Panc1 (cell line): ENCODE results near the gene TRIM8. TPM values are rescaled to one million over a fixed set of nuclear protein-coding genes. Genes with fewer than 3 reads are reported as not detected.

Experiments used
- ATAC-seq: fragments of 200-7000 bp; cut with Tn5 transposase; 2 replicates; pipeline ENCODE4 v1.9.1; 2020; ENCODE audit warnings: mild to moderate bottlenecking, moderate library complexity
- BruUV-seq: library from RNA; stranded (reverse); fragments of 400-500 nt; replicated peaks from 2 replicates; lab custom pipeline; 2021; lab: Mats Ljungman, UMichigan
- CTCF ChIA-PET: fragments of 300-600 bp; sonication (Branson Sonifier 250); formaldehyde crosslinking; loops from one replicate; lab custom pipeline; 2022; ENCODE audit warnings: antibody characterized with exemption; lab: Charles Lee
- POLR2A ChIA-PET: fragments of 300-600 bp; sonication (Branson Sonifier 250); formaldehyde crosslinking; loops from one replicate; lab custom pipeline; 2022; ENCODE audit warnings: antibody characterized with exemption; lab: Charles Lee
- DNase-seq: peaks from one replicate; pipeline ENCODE4 v3.0.0-alpha.2; 2010; ENCODE audit warnings: low read depth, low spot score
- H3K27ac ChIP-seq: 2 replicates; pipeline ENCODE4 v1.5.1; 2011; ENCODE audit warnings: mild to moderate bottlenecking, low read length, inconsistent platforms
- H3K27me3 ChIP-seq: fragments of 200-500 bp; sonication (Bioruptor generic); 2 replicates; pipeline ENCODE4 v1.6.0; 2014; ENCODE audit warnings: low read length, inconsistent platforms; ENCODE audit not compliant: control insufficient read depth, insufficient read depth
- H3K36me3 ChIP-seq: fragments of 200-500 bp; sonication (Bioruptor generic); 2 replicates; pipeline ENCODE4 v1.5.1; 2014; ENCODE audit warnings: inconsistent platforms, mild to moderate bottlenecking, low read length, moderate library complexity; ENCODE audit not compliant: control insufficient read depth, insufficient read depth
- H3K4me1 ChIP-seq: 2 replicates; pipeline ENCODE4 v1.5.1; 2011; ENCODE audit warnings: inconsistent platforms, mild to moderate bottlenecking, low read length, moderate library complexity; ENCODE audit not compliant: control insufficient read depth, insufficient read depth
- H3K4me3 ChIP-seq, 2 experiments: 2 replicates each; pipeline ENCODE4 v1.5.1; 2011 to 2012; ENCODE audit warnings: low read depth in 2 of 2, low read length in 2 of 2, mild to moderate bottlenecking in 2 of 2, inconsistent platforms in 1 of 2, moderate library complexity in 1 of 2
- H3K9me3 ChIP-seq: fragments of 200-500 bp; sonication (Bioruptor generic); 2 replicates; pipeline ENCODE4 v1.5.1; 2014; ENCODE audit warnings: low read depth, mild to moderate bottlenecking, inconsistent platforms, low read length, moderate library complexity; ENCODE audit not compliant: control insufficient read depth, insufficient read depth
- POLR2AphosphoS5 ChIP-seq: IDR thresholded peaks from 2 replicates; pipeline ENCODE4 v1.6.1; 2012; ENCODE audit warnings: mild to moderate bottlenecking, low read depth, low read length, moderate library complexity
- SIN3A ChIP-seq: IDR thresholded peaks from 2 replicates; pipeline ENCODE4 v1.6.1; 2012; ENCODE audit warnings: low read depth, mild to moderate bottlenecking, low read length, moderate library complexity, borderline replicate concordance; ENCODE audit not compliant: insufficient read depth
- TCF7L2 ChIP-seq: IDR thresholded peaks from 2 replicates; pipeline ENCODE4 v1.6.1; 2011; ENCODE audit warnings: mild to moderate bottlenecking, low read depth, low read length, inconsistent platforms
- in situ Hi-C: cut with HindIII; loops from 2 replicates; pipeline ENCODE4 v1.10.0; 2016; ENCODE audit warnings: low sequenced_read_pairs, low pct_unique_long_range_greater_than_20kb
- intact Hi-C: fragments of 100-400 bp; cut with micrococcal nuclease; formaldehyde crosslinking; loops from one replicate; pipeline ENCODE4 v1.10.0; 2022; ENCODE audit not compliant: unreplicated experiment
- total RNA-seq: library from RNA; stranded (reverse); gene quantifications from one replicate; pipeline ENCODE4 v1.2.1, GENCODE V29; 2021; ENCODE audit not compliant: unreplicated experiment
- TF ChIP-seq, protein P1 (sequence below), 2 experiments: IDR thresholded peaks; 2 replicates each; pipeline ENCODE4 v1.6.1; 2011 to 2012; ENCODE audit warnings: low read depth in 2 of 2, control low read depth in 1 of 2, low read length in 1 of 2, mild to moderate bottlenecking in 1 of 2, moderate library complexity in 1 of 2; ENCODE audit not compliant: insufficient read depth in 1 of 2
- TF ChIP-seq, protein P2 (sequence below): fragments of 450-650 bp; IDR thresholded peaks from 2 replicates; pipeline ENCODE4 v1.5.1; 2017; ENCODE audit warnings: mild to moderate bottlenecking

TRIM8 gene
- total RNA-seq, 1 experiment from 2014 or later: 54.4 TPM

DNA sequence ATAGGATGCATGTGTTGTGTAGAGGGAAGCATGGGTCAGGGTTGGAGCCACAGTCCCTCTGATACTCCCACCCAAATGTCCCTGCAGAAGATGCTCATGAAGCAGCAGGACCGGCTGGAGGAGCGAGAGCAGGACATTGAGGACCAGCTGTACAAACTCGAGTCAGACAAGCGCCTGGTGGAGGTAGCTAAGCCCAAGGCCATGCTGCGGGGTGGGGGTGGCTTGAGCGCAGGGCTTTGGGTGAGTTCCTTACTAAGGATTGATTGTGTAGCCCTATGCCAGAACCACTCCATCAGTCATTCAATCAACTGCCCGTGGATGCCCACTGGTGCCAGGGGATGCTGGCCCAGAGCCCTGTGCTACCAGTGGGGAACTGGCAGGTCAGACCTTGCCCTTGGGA, 10.3 kb downstream of the TRIM8 start:
- Histone ChIP-seq H3K27ac (no peak overlapping the region), H3K9me3 (no peaks in the 10 kb centered on the region), H3K4me3 (no peak overlapping the region), H3K36me3 (peaks cover 7% of the 10 kb centered on the region; the same call in 1 of the 2 replicates), H3K4me1 (peaks cover 31% of the 10 kb centered on the region), H3K27me3 (no peaks in the 10 kb centered on the region)
- ChIA-PET POLR2A (no interaction called here), CTCF (no interaction called here)
- in situ Hi-C loops (no loop called here), intact Hi-C loops (no loop called here)
- DNase-seq: no peak
- BruUV-seq: no TSS peak
- ATAC-seq: no peak
- TF ChIP-seq, protein P1, sequence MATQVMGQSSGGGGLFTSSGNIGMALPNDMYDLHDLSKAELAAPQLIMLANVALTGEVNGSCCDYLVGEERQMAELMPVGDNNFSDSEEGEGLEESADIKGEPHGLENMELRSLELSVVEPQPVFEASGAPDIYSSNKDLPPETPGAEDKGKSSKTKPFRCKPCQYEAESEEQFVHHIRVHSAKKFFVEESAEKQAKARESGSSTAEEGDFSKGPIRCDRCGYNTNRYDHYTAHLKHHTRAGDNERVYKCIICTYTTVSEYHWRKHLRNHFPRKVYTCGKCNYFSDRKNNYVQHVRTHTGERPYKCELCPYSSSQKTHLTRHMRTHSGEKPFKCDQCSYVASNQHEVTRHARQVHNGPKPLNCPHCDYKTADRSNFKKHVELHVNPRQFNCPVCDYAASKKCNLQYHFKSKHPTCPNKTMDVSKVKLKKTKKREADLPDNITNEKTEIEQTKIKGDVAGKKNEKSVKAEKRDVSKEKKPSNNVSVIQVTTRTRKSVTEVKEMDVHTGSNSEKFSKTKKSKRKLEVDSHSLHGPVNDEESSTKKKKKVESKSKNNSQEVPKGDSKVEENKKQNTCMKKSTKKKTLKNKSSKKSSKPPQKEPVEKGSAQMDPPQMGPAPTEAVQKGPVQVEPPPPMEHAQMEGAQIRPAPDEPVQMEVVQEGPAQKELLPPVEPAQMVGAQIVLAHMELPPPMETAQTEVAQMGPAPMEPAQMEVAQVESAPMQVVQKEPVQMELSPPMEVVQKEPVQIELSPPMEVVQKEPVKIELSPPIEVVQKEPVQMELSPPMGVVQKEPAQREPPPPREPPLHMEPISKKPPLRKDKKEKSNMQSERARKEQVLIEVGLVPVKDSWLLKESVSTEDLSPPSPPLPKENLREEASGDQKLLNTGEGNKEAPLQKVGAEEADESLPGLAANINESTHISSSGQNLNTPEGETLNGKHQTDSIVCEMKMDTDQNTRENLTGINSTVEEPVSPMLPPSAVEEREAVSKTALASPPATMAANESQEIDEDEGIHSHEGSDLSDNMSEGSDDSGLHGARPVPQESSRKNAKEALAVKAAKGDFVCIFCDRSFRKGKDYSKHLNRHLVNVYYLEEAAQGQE (IDR thresholded peaks at IDR 0.05; ENCODE audit: insufficient read depth in 1 of 2, low read depth in 2 of 2, low read length in 1 of 2): no peak
- no peak for TF ChIP-seq SIN3A
- no peak for TF ChIP-seq TCF7L2
- TF ChIP-seq, protein P2, sequence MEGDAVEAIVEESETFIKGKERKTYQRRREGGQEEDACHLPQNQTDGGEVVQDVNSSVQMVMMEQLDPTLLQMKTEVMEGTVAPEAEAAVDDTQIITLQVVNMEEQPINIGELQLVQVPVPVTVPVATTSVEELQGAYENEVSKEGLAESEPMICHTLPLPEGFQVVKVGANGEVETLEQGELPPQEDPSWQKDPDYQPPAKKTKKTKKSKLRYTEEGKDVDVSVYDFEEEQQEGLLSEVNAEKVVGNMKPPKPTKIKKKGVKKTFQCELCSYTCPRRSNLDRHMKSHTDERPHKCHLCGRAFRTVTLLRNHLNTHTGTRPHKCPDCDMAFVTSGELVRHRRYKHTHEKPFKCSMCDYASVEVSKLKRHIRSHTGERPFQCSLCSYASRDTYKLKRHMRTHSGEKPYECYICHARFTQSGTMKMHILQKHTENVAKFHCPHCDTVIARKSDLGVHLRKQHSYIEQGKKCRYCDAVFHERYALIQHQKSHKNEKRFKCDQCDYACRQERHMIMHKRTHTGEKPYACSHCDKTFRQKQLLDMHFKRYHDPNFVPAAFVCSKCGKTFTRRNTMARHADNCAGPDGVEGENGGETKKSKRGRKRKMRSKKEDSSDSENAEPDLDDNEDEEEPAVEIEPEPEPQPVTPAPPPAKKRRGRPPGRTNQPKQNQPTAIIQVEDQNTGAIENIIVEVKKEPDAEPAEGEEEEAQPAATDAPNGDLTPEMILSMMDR: no peak
- no peak for TF ChIP-seq POLR2AphosphoS5

DNA sequence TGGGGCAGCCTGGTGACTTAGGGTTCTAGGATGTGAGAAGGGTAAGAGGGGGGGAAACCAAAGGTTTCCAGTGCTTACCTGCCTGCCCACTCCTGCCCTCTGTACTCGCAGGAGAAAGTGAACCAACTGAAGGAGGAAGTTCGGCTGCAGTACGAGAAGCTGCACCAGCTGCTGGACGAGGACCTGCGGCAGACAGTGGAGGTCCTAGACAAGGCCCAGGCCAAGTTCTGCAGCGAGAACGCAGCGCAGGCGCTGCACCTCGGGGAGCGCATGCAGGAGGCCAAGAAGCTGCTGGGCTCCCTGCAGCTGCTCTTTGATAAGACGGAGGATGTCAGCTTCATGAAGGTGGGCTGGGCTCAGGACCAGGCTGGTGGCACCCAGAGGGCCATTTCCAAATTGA, 10.7 kb downstream of the TRIM8 start:
- no peaks in the 10 kb centered on the region for H3K27me3 ChIP-seq
- peaks cover 27% of the 10 kb centered on the region for H3K4me1 ChIP-seq
- BruUV-seq: no TSS peak
- in situ Hi-C loops (no loop called here), intact Hi-C loops (no loop called here)
- DNase-seq (no peak), ATAC-seq (no peak)
- peaks cover 7% of the 10 kb centered on the region; the same call in 1 of the 2 replicates for H3K36me3 ChIP-seq
- no peak for TF ChIP-seq SIN3A
- TF ChIP-seq POLR2AphosphoS5: no peak
- TF ChIP-seq, protein P2: no peak
- TF ChIP-seq, protein P1 (IDR thresholded peaks at IDR 0.05; ENCODE audit: insufficient read depth in 1 of 2, low read depth in 2 of 2, low read length in 1 of 2): no peak
- TF ChIP-seq TCF7L2: no peak
- ChIA-PET POLR2A (interaction anchor here (0.6 kb wide), 1 partner anchor 62 kb away, joined by 4 read pairs; no protein-coding TSS in a partner anchor), CTCF (no interaction called here)
- H3K27ac ChIP-seq: no peak overlapping the region
- no peak overlapping the region for H3K4me3 ChIP-seq
- H3K9me3 ChIP-seq: no peaks in the 10 kb centered on the region
